Non-pigmented ciliary epithelial cell (primary cell): ENCODE measurements around the gene TRERF1.
"Not testable (repeated sequence)": the region's sequence is repeated elsewhere in the genome, so short reads cannot be mapped to it uniquely, and the experiment has no call there.

Experiments
- DNase-seq: peaks from one replicate; pipeline ENCODE4 v3.0.0-alpha.2; 2010; ENCODE audit warnings: low read depth

Gene TRERF1

GRCh38 chr6:42337985-42338743 lies 113.6 kb downstream of the TRERF1 start:
- no peak for DNase-seq

DNA sequence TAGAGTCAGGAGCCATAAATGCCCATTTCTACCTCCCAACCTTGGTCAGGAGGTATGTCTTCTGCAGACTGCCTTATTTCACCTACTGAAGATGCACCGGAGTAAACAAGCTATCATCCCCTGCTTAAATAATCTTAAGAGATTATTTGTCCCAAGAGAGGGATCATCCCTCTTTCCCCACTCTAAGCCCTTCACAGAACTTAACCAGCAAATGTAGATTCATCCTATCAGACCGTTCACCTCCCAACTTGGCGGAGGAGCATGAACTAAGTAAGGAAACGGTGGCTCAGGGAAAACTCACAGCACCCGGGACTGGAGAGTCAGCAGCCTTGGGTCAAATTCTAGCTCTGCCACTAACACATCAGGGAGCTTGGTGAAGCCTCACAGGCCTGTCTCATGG lies 115.3 kb downstream of the TRERF1 start:
- DNase-seq: no peak

DNA sequence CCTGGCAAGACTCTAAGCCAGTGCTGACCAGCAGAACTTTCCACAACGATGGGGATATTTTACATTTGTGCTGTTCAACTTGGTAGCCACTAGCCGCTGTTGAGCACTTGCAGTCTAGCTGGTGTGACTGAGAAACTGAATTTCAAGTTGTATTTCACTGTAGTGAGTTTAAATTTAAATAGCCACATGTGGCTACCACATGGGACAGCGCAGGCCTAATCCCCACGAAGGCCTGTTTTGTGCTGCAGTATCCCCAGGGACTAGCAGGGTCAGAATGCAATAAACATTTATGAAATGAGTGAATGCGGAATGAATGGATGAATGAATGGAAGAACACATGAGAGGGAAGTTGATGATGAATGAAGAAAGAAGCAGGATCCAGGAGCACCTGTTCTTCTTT lies 115.8 kb downstream of the TRERF1 start:
- DNase-seq: no peak

GRCh38 chr6:42334870-42335269 lies 116.9 kb downstream of the TRERF1 start:
- DNase-seq: no peak

DNA sequence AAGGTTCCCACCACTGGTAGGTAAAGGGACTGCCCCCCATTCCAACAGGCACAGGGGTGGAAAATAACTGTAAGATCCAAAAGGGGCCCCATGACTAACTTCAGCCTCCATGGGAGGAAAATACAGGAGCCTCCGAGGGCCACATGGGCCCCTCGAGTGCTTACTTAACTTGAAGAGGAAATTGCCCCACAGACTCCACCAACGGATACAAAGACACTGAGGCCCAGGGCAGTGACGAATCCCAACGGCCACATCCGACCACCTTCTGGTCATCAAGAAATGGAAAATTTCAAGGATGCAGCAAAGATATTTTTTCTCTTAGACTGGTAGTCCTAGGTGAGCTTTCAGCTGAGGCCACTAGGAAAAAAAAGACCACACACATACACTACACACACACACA lies 118.1 kb downstream of the TRERF1 start:
- no peak for DNase-seq

DNA sequence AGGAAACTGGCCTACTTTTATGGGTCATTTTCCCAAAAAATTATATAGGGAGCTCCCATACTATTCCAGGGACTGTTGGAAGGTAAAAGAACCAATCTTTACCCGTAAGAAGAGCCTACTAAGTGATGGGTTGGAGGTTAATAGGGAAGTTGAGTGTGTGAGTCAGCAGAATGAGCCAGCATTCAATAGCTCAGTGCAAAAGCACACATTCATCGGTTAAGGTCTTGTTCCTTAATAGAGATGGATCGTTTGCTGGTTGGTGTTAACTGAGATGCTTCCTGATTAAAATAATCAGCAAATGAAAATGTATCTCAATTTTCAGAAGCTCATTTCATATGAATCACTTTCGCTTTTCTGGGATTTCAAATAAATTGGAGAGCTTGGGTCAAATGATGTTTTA lies 118.8 kb downstream of the TRERF1 start:
- no peak for DNase-seq

GRCh38 chr6:42331019-42331418 lies 120.7 kb downstream of the TRERF1 start:
- no peak for DNase-seq

- no peak for DNase-seq
Observed at GRCh38 chr6:42326248-42326647, 125.5 kb downstream of the TRERF1 start.

GRCh38 chr6:42324656-42325324 lies 126.9 kb downstream of the TRERF1 start:
- DNase-seq: not testable (repeated sequence)

DNA sequence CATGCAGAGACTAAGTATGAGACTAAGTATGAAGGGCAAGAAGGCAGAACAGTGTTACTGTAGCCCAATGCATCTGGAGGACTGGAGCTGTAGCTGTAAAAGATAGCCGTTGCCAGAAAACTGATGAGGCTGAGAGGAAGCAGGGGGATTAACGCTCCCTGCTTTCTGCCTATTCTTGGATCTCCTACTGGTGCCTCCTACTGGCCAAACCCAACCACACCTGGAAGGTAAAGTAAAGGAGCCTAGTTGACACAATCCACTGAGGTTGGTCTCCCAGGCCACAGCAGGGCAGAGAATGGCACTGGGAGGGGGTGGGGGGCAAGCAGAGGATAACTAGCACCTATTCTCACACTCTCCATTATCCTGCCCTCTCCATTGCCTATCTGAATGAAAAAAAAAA lies 129.1 kb downstream of the TRERF1 start:
- DNase-seq: no peak

DNA sequence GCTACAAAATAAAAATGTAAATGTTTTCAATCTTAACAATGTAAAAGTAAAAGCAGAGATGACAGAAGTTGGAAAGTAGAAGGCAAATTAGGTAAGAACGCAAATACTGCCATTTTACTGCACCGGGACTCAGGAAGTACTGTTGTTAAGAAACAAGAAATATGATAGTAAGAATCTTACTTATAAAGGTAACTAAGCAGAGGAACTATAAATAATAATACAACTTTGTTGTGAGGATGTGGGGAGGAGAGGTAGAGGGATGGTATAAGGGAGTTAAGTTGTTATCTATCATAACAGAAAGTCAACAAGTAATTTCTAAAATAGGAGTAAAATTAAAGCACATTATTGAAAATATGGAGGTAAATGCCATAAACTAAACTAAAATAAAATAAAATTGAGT lies 129.8 kb downstream of the TRERF1 start:
- DNase-seq: no peak

DNA sequence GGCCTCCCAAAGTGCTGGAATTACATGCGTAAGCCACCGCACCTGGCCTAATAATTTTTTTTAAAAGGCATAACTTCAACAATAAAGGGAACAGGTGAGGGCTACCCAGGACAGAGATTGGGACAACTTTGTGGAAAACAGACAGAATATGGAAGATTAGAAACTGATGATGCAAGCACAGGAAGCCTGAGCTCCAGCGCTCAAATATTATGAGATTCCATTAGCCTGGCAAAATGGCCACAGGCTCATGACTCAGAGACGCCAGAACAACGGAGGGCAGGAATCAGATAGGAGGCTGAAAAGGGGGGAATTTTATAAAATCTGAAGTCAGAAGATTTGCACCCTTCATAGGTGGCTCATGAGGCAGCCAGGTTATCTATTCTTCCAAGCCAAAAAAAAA lies 131.0 kb downstream of the TRERF1 start:
- no peak for DNase-seq

- DNase-seq: no peak
Observed at GRCh38 chr6:42318480-42318879, 133.2 kb downstream of the TRERF1 start.

DNA sequence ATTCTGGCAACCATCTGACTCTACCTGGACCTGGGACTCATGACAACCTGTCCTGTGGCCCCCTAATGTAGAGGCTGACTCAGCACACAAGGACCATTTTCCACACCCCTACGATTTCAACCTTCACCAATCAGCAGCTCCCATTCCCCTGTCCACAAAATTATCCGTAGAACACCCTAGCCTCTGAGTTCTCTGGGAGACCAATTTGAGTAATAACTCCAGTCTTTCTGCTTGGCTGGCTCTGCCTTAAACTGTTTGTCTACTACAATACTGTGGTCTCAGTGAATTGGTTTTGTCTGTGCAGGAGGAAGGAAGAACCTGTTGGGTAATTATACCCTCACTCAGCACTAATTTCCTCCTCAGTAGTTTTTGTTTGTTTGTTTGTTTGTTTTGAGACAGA lies 134.7 kb downstream of the TRERF1 start:
- DNase-seq: no peak

GRCh38 chr6:42315991-42316970 lies 135.4 kb downstream of the TRERF1 start:
- DNase-seq: peak; percentile 93

GRCh38 chr6:42315259-42315990 lies 136.3 kb downstream of the TRERF1 start:
- DNase-seq: no peak

DNA sequence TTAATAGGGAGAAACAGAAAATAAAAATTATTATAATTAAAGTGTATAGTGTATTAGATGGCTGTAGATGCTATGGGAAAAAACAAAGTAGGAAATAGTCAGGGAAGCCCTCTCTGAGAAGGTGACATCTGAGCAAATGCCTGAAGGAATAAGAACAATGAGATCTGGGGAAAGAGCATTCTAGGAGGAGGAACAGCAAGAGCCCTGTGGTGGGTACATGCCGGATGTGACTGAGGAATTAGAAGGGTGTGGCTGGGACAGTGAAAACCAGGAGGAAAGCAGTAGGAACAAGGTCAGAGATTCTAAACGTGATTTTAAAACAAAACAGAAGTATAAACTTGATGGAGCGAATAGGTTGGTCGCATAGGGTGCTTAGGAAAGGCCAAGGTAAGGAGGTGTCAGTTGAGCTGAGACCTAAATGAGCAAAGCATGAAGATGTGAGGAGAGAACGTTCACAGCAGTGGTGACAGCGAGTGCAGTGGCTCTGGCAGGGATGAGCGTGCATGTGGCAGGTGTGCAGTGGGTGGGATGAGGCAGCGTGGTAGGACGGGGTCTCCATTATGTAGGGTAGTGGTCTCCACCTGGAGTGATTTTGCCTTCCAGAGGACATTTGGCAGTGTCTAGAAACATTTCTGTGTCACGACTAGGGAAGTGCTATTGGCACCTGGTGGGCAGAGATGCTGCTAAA lies 137.0 kb downstream of the TRERF1 start:
- no peak for DNase-seq

DNA sequence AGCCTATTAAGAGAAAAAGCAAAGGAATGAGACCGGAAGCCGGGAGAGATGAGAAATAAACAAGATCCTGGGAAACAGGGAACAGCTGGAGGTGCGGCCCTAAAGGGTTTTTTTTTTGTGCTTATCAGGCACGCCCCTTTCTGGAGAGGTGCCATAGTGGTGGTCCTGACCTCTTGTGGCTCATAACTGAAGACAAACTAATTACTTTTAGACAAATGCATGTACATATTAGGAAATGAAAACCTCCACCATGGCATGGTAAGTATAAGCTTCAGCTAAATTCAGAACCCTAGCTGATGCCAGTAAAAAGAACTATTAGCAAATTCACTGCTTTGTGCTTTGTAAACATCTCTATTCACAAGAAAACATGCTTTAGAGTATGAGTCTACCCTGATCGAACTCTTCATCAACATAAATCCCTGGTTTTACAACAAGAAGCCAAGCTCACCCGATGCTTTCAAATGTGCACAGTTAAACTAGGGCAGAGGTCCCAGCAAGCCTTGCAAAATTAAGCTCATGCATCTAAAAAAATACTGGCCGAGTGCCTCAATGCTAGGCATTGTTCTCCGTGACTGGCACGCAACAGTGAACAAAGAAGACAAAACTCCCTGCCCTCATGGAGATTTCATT lies 137.7 kb downstream of the TRERF1 start:
- DNase-seq: no peak

DNA sequence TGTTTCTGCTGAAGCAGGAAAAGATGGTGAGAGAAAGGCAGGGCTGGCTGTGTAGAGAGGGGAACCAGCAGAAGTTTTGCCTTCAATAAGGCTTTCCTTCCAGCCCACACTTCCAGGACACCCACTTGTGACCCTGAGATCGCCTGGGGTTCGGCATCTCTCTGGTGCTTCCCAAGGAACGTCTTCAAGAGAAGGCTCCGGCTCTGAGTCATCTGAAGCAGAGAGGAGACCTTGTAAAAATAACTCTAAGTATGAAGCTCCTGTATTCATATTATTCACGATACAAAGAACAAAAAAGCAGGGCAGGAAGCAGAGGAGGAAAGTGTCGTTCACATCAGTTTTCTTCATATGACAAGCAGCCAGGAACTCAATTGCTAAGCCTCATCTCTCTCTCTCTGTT lies 138.7 kb downstream of the TRERF1 start:
- peak; percentile 49 for DNase-seq

DNA sequence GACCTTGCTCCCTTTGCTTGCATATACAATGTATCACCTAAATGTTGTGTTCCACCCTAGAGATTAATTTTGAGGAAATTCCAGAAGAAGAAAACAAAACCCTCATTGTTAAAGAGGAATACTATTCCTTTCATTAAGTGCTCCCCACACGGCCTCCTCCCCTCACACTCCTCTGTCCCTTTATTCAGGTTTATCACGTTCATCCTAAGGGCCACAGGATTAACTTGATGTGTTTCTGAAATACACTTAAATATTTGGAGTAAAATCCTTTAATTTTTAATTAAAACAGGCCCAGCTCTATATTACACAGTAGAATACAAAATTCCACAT lies 144.6 kb downstream of the TRERF1 start:
- DNase-seq: no peak
